Retinal pigment epithelial cell (primary cell): ENCODE measurements around the gene SS18L1.

Experiments
- DNase-seq: peaks from one replicate; pipeline ENCODE4 v3.0.0-alpha.2; 2010; ENCODE audit warnings: low read depth
- H3K4me3 ChIP-seq: 2 replicates; pipeline ENCODE4 v1.5.1; 2011; ENCODE audit warnings: mild to moderate bottlenecking, low read length, control low read depth, moderate library complexity
- TF ChIP-seq, protein P1 (sequence below): conservative IDR thresholded peaks from 2 replicates; pipeline ENCODE4 v1.5.1; 2011; ENCODE audit warnings: low read depth, low read length, control low read depth, inconsistent platforms

SS18L1 gene

GRCh38 chr20:62191781-62192559 is 48.4 kb downstream of the SS18L1 start:
- no peak overlapping the region for H3K4me3 ChIP-seq
- DNase-seq: no peak
- TF ChIP-seq, protein P1, sequence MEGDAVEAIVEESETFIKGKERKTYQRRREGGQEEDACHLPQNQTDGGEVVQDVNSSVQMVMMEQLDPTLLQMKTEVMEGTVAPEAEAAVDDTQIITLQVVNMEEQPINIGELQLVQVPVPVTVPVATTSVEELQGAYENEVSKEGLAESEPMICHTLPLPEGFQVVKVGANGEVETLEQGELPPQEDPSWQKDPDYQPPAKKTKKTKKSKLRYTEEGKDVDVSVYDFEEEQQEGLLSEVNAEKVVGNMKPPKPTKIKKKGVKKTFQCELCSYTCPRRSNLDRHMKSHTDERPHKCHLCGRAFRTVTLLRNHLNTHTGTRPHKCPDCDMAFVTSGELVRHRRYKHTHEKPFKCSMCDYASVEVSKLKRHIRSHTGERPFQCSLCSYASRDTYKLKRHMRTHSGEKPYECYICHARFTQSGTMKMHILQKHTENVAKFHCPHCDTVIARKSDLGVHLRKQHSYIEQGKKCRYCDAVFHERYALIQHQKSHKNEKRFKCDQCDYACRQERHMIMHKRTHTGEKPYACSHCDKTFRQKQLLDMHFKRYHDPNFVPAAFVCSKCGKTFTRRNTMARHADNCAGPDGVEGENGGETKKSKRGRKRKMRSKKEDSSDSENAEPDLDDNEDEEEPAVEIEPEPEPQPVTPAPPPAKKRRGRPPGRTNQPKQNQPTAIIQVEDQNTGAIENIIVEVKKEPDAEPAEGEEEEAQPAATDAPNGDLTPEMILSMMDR: no peak

DNA sequence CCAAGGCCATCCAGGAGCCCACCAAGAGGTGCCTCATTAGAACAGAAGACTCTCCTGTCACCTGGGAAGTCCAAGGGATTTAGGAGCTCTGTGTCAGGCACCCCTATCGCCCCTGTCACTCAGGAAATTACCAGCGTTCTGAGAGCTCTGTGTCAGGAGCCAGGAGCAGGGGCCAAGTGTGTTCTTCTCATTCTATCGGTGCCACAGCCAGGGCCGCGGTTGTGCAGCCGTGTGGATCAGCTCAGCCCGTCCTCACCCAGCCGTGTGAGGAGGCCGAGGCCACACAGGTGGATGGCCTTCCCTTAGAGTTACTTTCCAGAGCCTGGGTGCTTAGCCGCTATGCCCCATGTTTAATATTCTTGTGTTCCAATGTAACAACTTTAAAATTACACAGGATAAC is 49.1 kb downstream of the SS18L1 start:
- TF ChIP-seq, protein P1: no peak
- no peak overlapping the region for H3K4me3 ChIP-seq
- DNase-seq: no peak

DNA sequence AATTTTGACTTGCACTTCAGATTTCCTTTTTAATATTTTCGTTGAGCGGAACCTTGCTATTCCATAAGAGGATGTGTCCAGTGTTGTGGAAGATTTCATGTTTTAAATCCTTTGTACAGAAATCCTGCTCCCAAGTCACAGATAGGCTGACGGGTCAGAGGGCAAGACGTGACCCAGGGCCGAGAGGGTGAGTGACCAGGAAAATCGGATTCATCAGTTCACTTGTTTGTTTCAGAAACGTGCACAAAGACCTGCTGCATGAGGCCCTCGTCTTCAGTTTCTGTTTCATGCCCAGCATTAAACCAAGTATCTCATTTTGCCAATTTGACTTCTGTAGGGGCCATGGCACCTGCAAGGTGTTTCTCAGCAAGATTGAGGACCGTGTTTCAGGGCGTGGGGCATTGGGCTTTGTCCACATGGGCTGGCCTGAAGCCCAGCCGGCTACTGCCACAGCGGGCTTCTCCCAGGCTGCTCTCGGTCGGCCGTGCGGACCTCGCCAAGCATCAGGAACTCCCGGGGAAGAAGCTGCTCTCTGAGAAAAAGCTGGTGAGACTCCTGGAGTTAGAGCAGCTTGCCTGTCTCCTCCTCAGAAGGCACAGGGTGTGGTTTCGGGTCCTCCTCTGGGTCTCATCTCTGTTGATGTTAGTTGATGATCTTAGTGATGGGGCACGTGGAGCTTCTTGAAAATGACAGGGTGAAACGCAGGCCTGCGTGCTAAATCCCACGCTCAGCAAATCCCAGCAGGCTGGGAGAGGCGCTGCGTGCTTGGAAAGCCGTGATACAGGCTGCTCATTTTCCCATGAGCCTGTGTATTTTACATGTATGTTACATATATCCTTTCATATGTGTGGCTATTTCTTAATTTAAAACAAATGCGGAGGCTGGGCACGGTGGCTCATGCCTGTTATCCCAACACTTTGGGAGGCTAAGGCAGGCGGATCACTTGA is 49.8 kb downstream of the SS18L1 start:
- TF ChIP-seq, protein P1: no peak
- H3K4me3 ChIP-seq: no peak overlapping the region
- DNase-seq: no peak

GRCh38 chr20:62195075-62195405 is 51.5 kb downstream of the SS18L1 start:
- H3K4me3 ChIP-seq: no peak overlapping the region
- TF ChIP-seq, protein P1: no peak
- DNase-seq: no peak

- no peak overlapping the region for H3K4me3 ChIP-seq
- TF ChIP-seq, protein P1: no peak
- no peak for DNase-seq
Measured at GRCh38 chr20:62195736-62196135, 52.2 kb downstream of the SS18L1 start.

DNA sequence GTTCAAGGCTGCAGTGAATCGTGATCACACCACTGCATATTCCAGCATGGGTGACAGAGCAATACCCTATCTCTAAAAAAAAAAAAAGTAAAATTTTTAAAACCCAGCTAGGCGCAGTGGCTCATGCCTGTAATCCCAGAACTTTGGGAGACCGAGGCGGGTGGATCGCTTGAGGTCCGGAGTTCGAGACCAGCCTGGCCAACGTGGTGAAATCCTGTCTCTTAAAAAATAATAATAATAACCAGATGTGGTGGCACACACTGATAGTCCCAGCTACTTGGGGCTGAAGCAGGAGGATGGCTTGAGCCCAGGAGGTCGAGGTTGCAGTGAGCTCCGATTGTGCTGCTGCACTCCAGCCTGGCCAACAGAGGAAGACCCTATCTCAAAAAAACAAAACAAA is 52.7 kb downstream of the SS18L1 start:
- no peak for DNase-seq
- TF ChIP-seq, protein P1: no peak
- H3K4me3 ChIP-seq: no peak overlapping the region

GRCh38 chr20:62197311-62197710 is 53.7 kb downstream of the SS18L1 start:
- no peak for DNase-seq
- H3K4me3 ChIP-seq: no peak overlapping the region
- TF ChIP-seq, protein P1: no peak
